ENCODE data around the gene AADAC. TPM values are rescaled to one million over a fixed set of nuclear protein-coding genes. Genes with fewer than 3 reads are reported as not detected.

Gene AADAC
- polyA plus RNA-seq, 1 donor (not counting 4 experiments of a cell fraction or from before 2014, with no cell fraction given): 0.28 TPM

DNA sequence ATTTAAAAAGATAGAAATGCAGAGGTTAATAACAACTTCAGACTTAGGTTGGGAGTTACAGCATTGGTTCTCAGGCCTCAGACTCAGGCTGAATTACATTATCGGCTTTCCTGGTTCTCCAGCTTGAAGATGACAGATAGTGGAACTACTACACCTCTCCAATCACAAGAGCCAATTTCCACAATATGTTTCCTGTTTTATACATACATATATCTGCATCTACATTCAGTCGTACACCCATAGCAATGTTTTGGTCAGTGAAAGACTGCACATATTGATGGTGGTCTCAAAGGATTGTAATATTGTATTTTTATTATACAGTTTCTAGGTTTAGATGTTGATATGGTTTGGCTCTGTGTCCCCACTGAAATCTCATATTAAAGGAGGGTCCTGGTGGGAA is 44.7 kb upstream of the AADAC start:
- no peaks in the 10 kb centered on the region for H3K9me1 ChIP-seq (ENCODE audit: control insufficient read depth, extremely low read depth, insufficient read depth, low read length)
- no peaks in the 10 kb centered on the region for H3K9me3 ChIP-seq (ENCODE audit: control insufficient read depth, low read depth, low read length)
- no peak for DNase-seq (ENCODE audit: low read depth, low spot score)
- H3K79me2 ChIP-seq (ENCODE audit: control insufficient read depth, insufficient read depth, low read length): no peaks in the 10 kb centered on the region
- H2AFZ ChIP-seq (ENCODE audit: control insufficient read depth, low read length): no peak overlapping the region
- dilution Hi-C loops (cut with MboI; ENCODE audit: extremely low pct_ligation_motif_present, low sequenced_read_pairs): no loop called here
- no peaks in the 10 kb centered on the region for H4K20me1 ChIP-seq (ENCODE audit: control insufficient read depth, extremely low read depth, insufficient read depth, low read length)
- peak overlapping the region; percentile 18 for H3K27ac ChIP-seq (ENCODE audit: control insufficient read depth, insufficient read depth, low read length)
- H3K4me1 ChIP-seq (ENCODE audit: control insufficient read depth, extremely low read depth, insufficient read depth, low read length): peaks cover 13% of the 10 kb centered on the region
- no peak overlapping the region for H3K4me2 ChIP-seq (ENCODE audit: control insufficient read depth, extremely low read depth, insufficient read depth, low read depth, low read length)
- FAIRE-seq: no peak
- H3K36me3 ChIP-seq (ENCODE audit: control insufficient read depth in 2 of 2, extremely low read depth in 1 of 2, insufficient read depth in 2 of 2, low read length in 2 of 2): no peaks in the 10 kb centered on the region
- no peaks in the 10 kb centered on the region for H3K27me3 ChIP-seq (ENCODE audit: control insufficient read depth, extremely low read depth, insufficient read depth, low read length)
- TF ChIP-seq, protein P1, sequence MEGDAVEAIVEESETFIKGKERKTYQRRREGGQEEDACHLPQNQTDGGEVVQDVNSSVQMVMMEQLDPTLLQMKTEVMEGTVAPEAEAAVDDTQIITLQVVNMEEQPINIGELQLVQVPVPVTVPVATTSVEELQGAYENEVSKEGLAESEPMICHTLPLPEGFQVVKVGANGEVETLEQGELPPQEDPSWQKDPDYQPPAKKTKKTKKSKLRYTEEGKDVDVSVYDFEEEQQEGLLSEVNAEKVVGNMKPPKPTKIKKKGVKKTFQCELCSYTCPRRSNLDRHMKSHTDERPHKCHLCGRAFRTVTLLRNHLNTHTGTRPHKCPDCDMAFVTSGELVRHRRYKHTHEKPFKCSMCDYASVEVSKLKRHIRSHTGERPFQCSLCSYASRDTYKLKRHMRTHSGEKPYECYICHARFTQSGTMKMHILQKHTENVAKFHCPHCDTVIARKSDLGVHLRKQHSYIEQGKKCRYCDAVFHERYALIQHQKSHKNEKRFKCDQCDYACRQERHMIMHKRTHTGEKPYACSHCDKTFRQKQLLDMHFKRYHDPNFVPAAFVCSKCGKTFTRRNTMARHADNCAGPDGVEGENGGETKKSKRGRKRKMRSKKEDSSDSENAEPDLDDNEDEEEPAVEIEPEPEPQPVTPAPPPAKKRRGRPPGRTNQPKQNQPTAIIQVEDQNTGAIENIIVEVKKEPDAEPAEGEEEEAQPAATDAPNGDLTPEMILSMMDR (optimal IDR thresholded peaks at IDR 0.05 in 1 of 3, IDR thresholded peaks at IDR 0.05 in 1 of 3, conservative IDR thresholded peaks at IDR 0.05 in 1 of 3; ENCODE audit: extremely low read depth in 1 of 3, insufficient read depth in 2 of 3, low read length in 3 of 3): no peak
- TF ChIP-seq EZH2 (IDR thresholded peaks at IDR 0.05; ENCODE audit: low read length): no peak
- no peak overlapping the region for H3K4me3 ChIP-seq (ENCODE audit: control insufficient read depth in 2 of 3, extremely low read depth in 1 of 3, insufficient read depth in 2 of 3, low read depth in 1 of 3, low read length in 3 of 3)
- H3K9ac ChIP-seq (ENCODE audit: control insufficient read depth, extremely low read depth, insufficient read depth, low read length): no peak overlapping the region

DNA sequence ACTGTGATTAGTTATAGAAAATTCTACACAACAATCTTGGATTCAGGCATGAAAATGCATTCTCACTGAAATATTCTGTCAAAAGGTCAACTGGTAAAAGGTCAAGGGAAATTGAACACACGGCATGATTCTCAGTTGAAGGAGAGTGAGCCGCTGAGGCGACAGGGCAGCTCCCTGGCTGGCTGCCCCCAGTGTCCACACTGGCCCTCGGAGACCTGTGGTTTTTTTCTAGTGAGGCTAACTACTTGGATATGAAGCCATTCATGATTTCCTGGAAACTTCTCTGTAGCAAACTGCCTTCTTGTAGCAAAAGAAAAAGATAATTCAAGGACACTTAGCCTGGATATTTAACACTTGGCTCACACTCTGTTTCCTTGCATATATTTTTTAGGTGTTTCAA is 43.0 kb upstream of the AADAC start:
- no peaks in the 10 kb centered on the region for H4K20me1 ChIP-seq (ENCODE audit: control insufficient read depth, extremely low read depth, insufficient read depth, low read length)
- H3K4me1 ChIP-seq (ENCODE audit: control insufficient read depth, extremely low read depth, insufficient read depth, low read length): peaks cover 10% of the 10 kb centered on the region
- H3K27me3 ChIP-seq (ENCODE audit: control insufficient read depth, extremely low read depth, insufficient read depth, low read length): no peaks in the 10 kb centered on the region
- H3K9ac ChIP-seq (ENCODE audit: control insufficient read depth, extremely low read depth, insufficient read depth, low read length): no peak overlapping the region
- no peaks in the 10 kb centered on the region for H3K79me2 ChIP-seq (ENCODE audit: control insufficient read depth, insufficient read depth, low read length)
- DNase-seq (ENCODE audit: low read depth, low spot score) (no peak), FAIRE-seq (peak; percentile 13)
- no peaks in the 10 kb centered on the region for H3K36me3 ChIP-seq (ENCODE audit: control insufficient read depth in 2 of 2, extremely low read depth in 1 of 2, insufficient read depth in 2 of 2, low read length in 2 of 2)
- no peak overlapping the region for H2AFZ ChIP-seq (ENCODE audit: control insufficient read depth, low read length)
- H3K27ac ChIP-seq (ENCODE audit: control insufficient read depth, insufficient read depth, low read length): no peak overlapping the region
- TF ChIP-seq EZH2 (IDR thresholded peaks at IDR 0.05; ENCODE audit: low read length): no peak
- TF ChIP-seq, protein P1 (optimal IDR thresholded peaks at IDR 0.05 in 1 of 3, IDR thresholded peaks at IDR 0.05 in 1 of 3, conservative IDR thresholded peaks at IDR 0.05 in 1 of 3; ENCODE audit: extremely low read depth in 1 of 3, insufficient read depth in 2 of 3, low read length in 3 of 3): no peak
- H3K9me3 ChIP-seq (ENCODE audit: control insufficient read depth, low read depth, low read length): no peaks in the 10 kb centered on the region
- H3K9me1 ChIP-seq (ENCODE audit: control insufficient read depth, extremely low read depth, insufficient read depth, low read length): no peaks in the 10 kb centered on the region
- no peak overlapping the region for H3K4me2 ChIP-seq (ENCODE audit: control insufficient read depth, extremely low read depth, insufficient read depth, low read depth, low read length)
- dilution Hi-C loops (cut with MboI; ENCODE audit: extremely low pct_ligation_motif_present, low sequenced_read_pairs): no loop called here
- no peak overlapping the region for H3K4me3 ChIP-seq (ENCODE audit: control insufficient read depth in 2 of 3, extremely low read depth in 1 of 3, insufficient read depth in 2 of 3, low read depth in 1 of 3, low read length in 3 of 3)

Data from keratinocyte (primary cell).